AG04449 (cell line): ENCODE measurements around the gene CEP164.
A peak's percentile ranks its signal among the peaks of the same experiment; 100 is the strongest.

Experiments used
- CTCF ChIA-PET: fragments of 350-600 bp; formaldehyde crosslinking; extraction: SDS; loops from one replicate; lab custom pipeline; 2021; ENCODE audit warnings: antibody characterized with exemption; lab: Yijun Ruan, JAX
- POLR2A ChIA-PET: fragments of 400-600, 350-600 bp; formaldehyde crosslinking; extraction: SDS; loops from one replicate; lab custom pipeline; 2020; ENCODE audit warnings: antibody characterized with exemption, inconsistent platforms; lab: Yijun Ruan, JAX
- DNase-seq: peaks from one replicate; pipeline ENCODE4 v3.0.0-alpha.2; 2010; ENCODE audit warnings: low read depth, low spot score
- H3K4me3 ChIP-seq: 2 replicates; pipeline ENCODE4 v1.5.1; 2011; ENCODE audit warnings: low read depth, mild to moderate bottlenecking, control low read depth, low read length
- CTCF ChIP-seq: IDR thresholded peaks from one replicate; pipeline ENCODE4 v1.5.1; 2011; ENCODE audit warnings: mild to moderate bottlenecking, moderate library complexity, low read length, control low read depth, inconsistent platforms; ENCODE audit not compliant: insufficient read depth; ENCODE audit errors: missing control alignments

The CEP164 gene

GRCh38 chr11:117313091-117313490 lies 14.6 kb upstream of the CEP164 start:
- ChIA-PET POLR2A (no interaction called here), CTCF (no interaction called here)
- TF ChIP-seq CTCF: no peak
- DNase-seq: no peak
- H3K4me3 ChIP-seq: no peak overlapping the region

GRCh38 chr11:117313828-117314768 lies 13.6 kb upstream of the CEP164 start:
- ChIA-PET POLR2A (no interaction called here), CTCF (interaction anchor here (1.2 kb wide), 1 partner anchor 50 kb away, joined by 3 read pairs; no protein-coding TSS in a partner anchor)
- DNase-seq: no peak
- peak overlapping the region; percentile 71 for H3K4me3 ChIP-seq
- TF ChIP-seq CTCF: no peak

GRCh38 chr11:117314840-117315239 lies 12.8 kb upstream of the CEP164 start:
- TF ChIP-seq CTCF: no peak
- DNase-seq: no peak
- POLR2A ChIA-PET: interaction anchor here (1.4 kb wide), 1 partner anchor 11 kb away, joined by 3 read pairs; no protein-coding TSS in a partner anchor
- peak overlapping the region; percentile 71 for H3K4me3 ChIP-seq
- CTCF ChIA-PET: interaction anchor here (0.7 to 2.7 kb wide), 7 partner anchors 11 to 117 kb away, joined by 3 to 9 read pairs (median 3); partner anchors contain the start of gene CEP164

GRCh38 chr11:117315285-117316196 lies 12.1 kb upstream of the CEP164 start:
- POLR2A ChIA-PET: interaction anchor here (1.4 kb wide), 1 partner anchor 12 kb away, joined by 3 read pairs; no protein-coding TSS in a partner anchor
- no peak for TF ChIP-seq CTCF
- DNase-seq: no peak
- H3K4me3 ChIP-seq: peak overlapping the region; percentile 71
- CTCF ChIA-PET: interaction anchor here (0.7 to 2.7 kb wide), 10 partner anchors 11 to 118 kb away, joined by 3 to 9 read pairs (median 4); partner anchors contain the start of gene CEP164

GRCh38 chr11:117316197-117316961 lies 11.3 kb upstream of the CEP164 start, which contains the start of gene BACE1:
Gene BACE1, minus strand, starts transcription at chr11:117316256. Its CDS starts 461 bp downstream, at chr11:117315795.
- peak within 1 kb of the TSS; percentile 71 for H3K4me3 ChIP-seq
- no peak for DNase-seq
- POLR2A ChIA-PET: interaction anchor here (1.4 kb wide), 1 partner anchor 13 kb away, joined by 3 read pairs; no protein-coding TSS in a partner anchor
- TF ChIP-seq CTCF: peak; percentile 78
- CTCF ChIA-PET: interaction anchor here (0.9 to 2.7 kb wide), 10 partner anchors 10 to 209 kb away, joined by 3 to 9 read pairs (median 4); partner anchors contain the start of gene CEP164
